Measurements from ENCODE around the gene HOXC9.

The HOXC9 gene

DNA sequence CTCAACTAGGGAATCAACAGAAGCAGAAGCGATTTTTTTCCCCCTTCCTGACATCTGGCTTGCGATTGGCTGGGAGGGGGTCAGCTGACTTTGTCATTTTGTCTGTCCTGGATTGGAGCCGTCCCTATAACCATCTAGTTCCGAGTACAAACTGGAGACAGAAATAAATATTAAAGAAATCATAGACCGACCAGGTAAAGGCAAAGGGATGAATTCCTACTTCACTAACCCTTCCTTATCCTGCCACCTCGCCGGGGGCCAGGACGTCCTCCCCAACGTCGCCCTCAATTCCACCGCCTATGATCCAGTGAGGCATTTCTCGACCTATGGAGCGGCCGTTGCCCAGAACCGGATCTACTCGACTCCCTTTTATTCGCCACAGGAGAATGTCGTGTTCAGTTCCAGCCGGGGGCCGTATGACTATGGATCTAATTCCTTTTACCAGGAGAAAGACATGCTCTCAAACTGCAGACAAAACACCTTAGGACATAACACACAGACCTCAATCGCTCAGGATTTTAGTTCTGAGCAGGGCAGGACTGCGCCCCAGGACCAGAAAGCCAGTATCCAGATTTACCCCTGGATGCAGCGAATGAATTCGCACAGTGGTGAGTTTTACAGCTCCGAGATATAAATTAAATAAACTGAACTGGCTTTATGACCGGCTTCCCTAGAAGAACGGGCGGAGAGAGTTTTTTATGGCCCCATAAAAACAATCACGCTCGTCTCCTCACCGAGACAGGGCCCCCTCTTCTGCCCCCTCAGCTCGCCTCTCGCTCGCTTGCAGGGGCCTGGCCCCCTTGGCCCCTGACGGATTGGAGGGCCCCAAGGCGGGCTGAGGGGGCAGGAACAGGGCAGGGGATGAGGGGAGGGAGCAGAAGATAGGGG lies 28.6 kb downstream of the HOXC9 start, which contains the start of gene HOXC6:
Gene HOXC6, plus strand, starts transcription at position 127 of the 888 bp plus-strand sequence. Its CDS starts 82 bp downstream, at position 209.
- DNase-seq (ENCODE audit: low spot score): no peak

DNA sequence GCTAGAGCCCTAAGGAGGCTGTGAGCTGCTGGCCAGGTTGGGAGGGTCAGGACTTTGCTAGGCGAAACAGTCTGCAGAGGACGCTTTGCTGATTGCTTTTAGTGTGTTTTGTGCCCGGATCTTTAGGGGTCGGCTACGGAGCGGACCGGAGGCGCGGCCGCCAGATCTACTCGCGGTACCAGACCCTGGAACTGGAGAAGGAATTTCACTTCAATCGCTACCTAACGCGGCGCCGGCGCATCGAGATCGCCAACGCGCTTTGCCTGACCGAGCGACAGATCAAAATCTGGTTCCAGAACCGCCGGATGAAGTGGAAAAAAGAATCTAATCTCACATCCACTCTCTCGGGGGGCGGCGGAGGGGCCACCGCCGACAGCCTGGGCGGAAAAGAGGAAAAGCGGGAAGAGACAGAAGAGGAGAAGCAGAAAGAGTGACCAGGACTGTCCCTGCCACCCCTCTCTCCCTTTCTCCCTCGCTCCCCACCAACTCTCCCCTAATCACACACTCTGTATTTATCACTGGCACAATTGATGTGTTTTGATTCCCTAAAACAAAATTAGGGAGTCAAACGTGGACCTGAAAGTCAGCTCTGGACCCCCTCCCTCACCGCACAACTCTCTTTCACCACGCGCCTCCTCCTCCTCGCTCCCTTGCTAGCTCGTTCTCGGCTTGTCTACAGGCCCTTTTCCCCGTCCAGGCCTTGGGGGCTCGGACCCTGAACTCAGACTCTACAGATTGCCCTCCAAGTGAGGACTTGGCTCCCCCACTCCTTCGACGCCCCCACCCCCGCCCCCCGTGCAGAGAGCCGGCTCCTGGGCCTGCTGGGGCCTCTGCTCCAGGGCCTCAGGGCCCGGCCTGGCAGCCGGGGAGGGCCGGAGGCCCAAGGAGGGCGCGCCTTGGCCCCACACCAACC lies 29.8 kb downstream of the HOXC9 start:
- DNase-seq (ENCODE audit: low spot score): no peak

DNA sequence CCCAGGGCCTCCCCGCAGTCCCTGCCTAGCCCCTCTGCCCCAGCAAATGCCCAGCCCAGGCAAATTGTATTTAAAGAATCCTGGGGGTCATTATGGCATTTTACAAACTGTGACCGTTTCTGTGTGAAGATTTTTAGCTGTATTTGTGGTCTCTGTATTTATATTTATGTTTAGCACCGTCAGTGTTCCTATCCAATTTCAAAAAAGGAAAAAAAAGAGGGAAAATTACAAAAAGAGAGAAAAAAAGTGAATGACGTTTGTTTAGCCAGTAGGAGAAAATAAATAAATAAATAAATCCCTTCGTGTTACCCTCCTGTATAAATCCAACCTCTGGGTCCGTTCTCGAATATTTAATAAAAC lies 30.5 kb downstream of the HOXC9 start:
- no peak for DNase-seq (ENCODE audit: low spot score)

DNA sequence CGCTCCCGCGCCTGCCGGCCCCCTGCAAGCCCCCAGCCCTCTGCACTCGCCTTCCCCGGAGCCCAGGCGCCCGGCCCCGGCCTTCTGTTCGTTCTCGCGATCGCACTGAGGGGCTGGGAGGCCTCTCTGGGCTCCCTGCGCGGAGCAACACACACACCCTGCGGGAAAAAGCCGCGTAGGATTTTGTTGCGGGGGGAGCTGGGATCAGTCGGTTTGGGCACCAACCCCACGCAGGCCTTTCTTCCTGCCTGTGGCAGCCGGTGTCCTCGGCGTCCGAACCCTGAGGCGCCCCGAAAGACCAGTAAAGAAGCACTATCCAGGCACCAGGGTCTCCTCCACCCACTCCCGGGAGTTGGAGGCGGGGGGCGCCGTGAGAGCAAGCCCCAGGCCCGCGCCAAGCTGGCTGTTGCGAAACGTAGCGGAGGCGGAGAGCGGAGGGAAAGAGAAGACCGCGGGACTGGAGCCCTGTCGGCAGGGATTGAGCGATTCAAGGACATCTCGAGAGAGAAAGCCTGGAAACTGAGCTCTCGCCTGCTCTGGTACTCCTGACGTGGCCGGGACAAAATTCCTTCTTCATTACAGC lies 31.0 kb downstream of the HOXC9 start:
- no peak for DNase-seq (ENCODE audit: low spot score)

DNA sequence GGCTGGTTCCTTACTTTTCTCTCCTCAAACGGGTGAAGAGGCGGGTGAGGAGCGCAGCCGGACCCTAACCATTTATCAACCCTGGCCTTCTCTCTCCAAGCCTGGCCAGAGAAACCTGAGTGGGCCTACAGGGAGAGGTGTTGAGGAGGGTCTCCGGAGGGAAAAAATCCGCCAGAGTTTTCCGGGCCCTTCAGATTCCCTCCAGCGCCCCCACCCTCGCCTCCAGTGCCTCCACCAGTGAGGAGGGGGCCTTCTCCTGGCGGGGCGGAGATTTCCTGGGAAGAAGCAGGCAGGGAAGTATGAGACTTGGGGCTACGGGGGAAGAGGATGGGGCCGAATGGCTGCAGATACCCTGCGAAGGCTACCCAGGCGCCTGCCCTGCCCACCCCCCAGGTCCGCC lies 31.5 kb downstream of the HOXC9 start:
- DNase-seq (ENCODE audit: low spot score): no peak

DNA sequence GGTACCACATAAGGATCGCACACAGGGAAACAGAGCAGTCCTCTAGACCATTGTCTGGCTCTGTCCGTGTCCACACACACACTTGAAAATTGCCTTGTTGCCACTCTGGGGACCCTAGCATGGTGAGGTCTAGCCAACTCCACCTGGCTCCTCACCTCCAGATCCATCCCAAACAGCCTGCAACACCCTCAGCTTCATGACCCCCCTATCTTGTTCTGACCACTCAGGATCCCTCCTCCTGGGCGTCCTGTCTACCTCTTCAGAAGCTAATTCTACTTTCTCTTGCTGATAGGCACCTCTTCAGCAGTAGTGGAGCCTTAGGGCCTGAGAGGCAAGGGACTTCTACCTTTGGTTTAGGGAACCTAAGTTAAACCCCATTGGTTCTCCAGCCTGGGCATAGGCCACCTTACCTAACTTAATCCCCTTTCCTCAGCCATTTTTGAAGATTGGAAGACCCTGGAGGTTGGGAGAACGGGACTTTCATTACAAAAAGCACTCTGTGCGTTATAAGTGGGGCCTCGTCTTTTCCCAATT lies 32.2 kb downstream of the HOXC9 start:
- DNase-seq (ENCODE audit: low spot score): no peak

DNA sequence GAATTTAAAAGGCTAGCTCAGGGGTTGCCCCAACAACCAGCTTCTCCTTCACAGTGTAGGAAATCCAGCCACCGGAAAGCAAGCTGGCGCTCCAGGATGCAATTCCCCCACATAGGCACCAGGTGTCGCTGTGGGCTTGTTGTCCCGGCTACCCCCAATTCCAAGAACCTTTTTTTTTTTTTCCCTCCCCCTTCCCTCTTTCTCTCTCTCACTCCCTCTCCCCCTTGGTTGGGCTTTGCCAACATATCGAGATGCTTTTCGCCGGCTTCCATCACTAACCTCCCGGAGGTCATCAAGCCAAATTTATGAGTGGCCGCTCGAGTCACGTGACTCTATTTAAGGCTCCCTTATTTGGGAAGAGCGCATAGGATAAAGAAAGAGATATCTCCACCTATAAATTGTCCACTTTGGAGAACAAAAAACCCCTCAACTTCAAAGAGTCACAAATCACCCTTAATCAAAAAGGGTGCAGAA lies 32.7 kb downstream of the HOXC9 start, which contains the start of gene HOXC5:
Gene HOXC5, plus strand, starts transcription at position 424 of the 474 bp plus-strand sequence. CDS start 73 bp downstream, outside the sequence.
- no peak for DNase-seq (ENCODE audit: low spot score)

DNA sequence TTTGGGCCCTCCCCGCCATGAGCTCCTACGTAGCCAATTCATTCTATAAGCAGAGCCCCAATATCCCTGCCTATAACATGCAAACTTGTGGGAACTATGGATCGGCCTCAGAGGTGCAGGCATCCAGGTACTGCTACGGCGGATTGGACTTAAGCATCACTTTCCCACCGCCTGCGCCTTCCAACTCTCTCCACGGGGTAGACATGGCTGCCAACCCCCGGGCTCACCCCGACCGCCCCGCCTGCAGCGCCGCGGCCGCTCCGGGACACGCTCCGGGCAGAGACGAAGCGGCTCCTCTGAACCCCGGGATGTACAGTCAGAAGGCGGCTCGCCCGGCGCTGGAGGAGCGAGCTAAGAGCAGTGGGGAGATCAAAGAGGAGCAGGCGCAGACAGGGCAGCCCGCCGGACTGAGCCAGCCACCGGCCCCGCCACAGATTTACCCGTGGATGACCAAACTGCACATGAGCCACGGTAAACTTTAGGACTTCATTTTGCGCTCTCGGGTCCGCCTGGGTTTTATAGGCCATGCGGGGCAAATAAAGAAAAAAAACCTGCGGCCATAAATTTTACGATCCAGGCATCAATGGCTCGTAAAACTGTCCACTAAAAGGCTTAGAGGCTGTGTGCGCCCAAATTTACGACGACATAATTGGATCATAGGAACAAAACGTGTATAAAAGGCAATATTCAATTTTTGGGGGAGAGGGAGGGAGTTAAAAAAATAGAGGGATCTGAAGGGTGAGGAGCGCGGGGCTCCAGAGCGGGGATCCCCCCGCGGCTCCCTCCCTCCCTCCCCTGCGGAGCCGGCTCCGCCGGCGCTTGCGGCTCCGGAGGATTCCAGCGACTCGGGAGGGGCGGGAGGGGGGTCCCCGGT lies 33.4 kb downstream of the HOXC9 start:
- DNase-seq (ENCODE audit: low spot score): no peak

DNA sequence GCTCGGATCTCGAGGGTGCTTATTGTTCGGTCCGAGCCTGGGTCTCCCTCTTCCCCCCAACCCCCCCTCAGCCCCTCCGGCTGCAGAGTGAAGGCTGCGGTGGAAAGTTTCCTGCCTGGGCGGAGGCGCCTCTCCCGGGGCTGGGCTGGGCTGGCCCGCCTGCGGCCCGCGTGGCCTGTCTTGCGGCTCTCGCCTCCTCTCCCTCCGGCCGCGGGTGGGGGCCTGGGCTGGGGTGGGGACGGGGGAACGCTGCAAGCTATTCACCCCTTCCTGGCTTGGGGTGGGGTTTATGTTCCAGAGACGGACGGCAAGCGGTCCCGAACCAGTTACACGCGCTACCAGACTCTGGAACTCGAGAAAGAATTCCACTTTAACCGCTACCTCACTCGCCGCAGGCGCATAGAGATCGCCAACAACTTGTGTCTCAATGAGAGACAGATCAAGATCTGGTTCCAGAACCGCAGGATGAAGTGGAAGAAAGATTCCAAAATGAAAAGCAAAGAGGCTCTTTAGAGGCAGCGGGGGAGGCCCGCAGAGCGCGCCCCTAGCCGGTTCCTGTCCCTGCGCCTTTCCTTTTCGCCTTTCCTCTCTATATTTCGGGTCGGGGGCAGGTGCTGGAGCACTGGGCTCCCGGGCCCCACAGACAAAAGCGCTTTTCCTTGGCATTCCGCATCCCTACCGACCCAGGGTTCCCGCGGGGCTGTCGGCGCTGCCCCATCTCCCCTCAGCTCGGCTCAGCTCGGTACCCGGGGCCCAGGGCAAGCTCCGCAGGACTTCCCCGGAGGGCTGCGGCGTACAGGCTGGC lies 34.2 kb downstream of the HOXC9 start:
- no peak for DNase-seq (ENCODE audit: low spot score)

DNA sequence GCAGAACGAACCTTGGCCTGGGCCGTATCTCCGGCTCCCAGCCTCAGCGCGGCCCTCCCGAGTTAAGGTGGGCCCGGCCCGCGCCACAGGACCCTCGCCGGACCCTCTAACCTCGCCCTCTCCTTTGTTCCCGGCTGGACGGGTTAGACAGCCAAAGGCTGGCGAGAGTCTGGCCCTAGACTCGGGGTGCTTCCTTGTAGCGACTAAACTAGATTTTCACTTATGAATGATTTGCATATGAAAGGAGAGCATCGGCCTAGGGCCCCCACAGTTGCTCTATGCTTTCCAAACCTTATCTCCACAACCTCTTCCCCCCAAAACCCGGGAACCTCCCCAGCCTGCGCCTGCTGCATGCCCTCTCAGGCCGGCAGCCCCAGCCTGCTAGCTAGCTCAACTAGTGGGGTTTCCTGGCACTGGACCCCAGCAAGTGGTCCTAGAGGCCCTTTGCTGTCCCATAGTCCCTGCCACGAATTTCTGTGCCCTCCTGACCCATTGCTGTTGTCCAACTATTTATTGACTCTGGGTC lies 34.9 kb downstream of the HOXC9 start:
- DNase-seq (ENCODE audit: low spot score): no peak

DNA sequence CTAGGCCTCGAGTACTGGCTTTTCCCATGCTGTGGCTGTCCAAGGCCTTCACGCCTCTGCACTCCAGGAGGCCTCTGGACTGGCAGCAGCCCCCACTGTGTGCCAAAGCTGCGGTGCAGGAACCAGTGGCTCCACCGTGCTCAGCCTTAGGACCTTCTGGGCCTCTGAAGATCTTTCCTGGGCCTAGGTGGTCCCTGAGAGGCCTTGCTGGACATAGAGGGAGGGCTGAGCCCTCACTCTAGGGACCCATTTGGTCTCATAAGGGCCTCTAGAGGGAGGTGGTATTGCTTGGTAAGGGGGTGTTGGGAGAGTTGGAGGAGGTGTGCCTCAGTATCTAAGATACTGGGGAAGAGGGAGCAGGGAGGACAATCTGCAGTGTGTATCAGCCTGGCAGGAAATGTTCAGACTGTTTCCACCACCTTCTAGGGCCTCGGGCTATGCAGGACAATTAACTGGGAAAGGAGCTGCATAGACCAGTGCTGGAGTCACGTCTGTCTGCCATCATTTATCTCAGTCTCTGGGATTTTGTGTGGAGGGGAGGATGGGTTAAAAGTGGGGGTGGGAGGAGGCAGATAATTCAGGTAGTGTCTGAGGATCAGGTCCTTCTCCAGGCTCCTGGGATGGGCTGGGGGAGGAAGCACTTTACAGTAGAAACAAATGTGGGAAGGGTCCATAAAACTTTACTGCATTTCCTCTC lies 35.8 kb downstream of the HOXC9 start:
- DNase-seq (ENCODE audit: low spot score): no peak

DNA sequence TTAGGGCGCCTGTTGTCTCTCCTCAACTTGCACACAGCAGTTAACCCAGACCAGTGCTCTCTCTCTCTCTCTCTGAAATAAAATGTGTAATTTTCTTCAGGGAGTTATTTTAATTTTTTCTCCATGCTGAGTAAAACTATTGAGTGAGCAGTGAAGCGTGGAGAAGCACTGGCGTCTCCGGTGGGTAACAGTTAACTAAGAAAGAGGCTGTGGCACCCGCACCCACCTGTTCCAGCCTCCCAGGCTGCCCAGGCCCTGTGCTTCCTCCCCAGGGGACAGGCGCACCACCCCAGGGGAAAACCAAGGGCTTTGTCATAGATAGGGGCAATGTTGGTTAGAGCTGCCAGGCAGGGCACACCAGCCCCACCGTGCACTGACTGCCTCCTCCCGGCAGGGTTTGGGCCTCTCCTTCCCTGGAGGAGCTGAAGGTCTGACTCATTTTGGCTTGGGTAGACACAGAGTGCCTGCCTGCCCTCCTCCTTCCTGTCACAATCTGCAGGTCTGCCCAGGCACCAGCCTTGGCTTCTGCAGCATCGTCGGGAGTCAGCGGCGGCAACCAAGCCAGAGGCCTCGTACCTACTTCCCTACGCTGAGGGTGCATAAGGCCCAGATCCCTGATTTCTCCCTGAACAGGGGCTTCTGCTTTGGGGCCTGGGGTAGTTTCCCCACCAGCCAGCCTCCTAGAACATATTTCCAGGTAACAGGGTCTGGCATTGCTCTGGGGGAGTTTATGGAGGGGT lies 36.8 kb downstream of the HOXC9 start:
- DNase-seq (ENCODE audit: low spot score): no peak

DNA sequence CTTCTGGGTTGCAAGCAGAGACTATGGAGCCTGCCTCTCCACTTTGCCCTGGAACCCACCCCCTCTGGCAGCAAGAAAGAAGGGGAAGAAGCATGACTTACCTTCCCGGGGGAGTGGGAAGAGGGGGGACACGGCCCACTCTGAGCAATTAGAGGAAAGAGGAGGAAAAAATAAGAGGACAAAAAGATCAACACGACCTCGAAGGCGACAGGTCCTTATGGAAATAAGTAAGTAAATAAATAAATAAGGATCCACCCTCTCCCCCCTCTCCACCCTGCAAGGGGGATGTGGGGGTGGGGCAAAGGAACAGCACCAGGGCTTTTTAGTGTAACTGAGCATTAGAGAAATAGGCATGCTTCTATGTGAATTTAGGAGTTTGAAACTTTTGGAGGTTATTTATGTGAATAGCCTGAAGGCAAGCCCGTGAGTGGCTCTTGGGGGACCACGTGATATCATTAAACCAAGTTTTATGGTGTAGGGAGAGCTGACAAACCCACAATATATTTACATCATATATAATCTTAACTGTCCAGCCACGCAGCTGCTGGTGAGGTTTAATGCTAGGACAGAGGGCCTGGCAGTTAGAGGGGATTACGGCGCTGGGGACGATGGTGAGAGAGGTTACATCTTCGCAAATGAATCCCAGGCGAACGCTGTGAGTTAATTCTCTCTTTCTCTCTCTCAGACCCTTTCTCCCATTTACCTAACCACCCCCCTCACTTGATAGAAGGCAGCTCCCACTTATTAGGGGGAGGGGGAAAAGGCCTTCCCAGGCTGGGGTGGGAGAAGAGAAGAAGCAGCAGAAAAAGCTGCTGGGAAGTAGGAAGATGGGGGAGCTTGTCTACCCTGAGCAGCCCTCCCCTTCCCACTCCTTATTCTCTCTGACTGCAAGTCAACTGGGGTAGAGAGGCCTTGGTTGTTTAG lies 37.7 kb downstream of the HOXC9 start:
- no peak for DNase-seq (ENCODE audit: low spot score)

DNA sequence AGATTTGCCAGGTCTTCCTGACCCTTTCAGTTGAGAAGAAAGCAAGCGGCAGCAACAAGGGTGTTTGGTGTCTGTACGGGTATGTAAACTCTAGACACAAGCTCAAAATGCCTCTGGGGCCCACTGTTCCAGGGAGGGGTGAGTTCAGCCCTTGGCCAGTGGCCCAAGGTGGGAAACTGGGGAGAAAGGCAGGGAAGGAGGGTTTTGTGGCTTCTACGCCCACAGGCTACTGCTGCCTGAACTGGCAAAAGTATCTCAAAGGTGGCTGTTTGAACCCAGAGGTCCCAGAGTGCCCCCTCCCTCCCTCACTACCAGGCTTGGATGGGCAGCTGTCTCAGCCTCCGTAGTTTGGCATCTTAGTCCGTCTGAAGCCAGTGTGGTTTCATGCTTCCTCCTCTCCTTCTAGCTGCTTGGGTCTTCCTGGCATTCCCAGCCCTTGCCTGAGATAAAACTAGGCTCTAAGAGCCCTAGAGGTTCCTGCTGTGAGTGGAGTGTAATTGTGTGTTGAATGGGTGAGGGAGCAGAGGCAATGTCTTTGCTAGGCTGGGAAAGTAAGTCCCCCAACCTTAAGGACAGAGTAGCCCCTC lies 38.4 kb downstream of the HOXC9 start:
- DNase-seq (ENCODE audit: low spot score): no peak

DNA sequence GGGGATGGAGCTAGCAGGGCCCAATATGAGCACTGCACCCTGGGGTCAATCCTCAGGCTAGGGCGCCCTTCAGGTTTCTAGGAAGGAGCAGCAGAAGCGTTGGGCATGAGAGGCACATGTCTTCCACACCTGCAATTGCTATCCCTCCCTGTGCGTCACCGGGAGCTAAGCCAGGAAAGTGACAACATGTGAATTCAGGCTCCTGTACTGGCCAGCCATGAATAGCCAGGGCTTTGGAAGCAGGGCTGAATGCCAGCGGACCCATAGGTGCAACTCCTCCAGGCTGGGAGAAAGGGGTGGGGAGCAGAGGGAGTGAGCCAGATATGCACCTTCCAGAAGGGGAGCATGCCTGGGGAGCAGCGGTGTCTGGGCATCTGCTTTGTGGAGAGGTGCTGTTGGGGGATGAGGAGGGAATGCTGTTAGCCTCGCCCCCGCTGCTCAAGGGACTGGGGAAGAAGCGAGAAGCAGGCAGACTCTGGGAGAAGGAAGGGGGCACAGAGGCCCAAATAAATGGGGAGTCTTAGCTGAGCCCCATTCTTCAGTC lies 39.0 kb downstream of the HOXC9 start:
- no peak for DNase-seq (ENCODE audit: low spot score)

DNA sequence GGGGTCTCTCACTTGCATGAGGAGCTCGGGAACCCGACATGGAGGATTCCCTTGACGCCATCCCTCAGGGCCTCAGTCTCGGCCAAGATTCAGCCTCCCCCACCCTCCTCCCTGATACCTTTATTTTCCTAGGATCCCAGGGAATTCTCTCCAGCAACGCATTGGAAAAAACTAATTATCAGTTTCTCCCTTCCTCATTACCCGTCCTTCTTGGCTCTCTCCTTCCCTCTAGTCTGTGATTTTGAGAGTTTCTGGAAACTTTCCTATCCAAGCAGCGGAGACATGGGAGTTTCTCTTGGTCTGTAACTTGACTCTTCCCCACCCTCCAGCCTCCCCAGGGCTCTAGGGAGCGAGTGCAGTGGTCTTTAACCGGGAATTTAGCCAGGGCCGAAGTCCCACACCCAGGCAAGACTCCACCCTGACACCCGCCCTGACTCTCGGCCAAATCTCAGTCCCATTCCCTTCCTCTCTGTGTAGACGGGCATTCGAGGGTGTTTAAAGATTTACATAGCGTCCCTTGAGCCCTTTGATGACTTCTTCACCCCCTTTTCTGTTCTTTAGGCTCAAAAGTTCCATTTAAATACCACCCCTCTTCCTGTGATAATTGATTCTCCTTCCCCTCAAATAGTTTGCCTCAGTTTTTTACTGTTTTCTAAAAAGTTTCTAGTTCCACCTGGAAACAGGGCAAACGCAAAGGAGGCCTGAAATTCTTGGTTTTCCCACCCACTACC lies 39.6 kb downstream of the HOXC9 start:
- no peak for DNase-seq (ENCODE audit: low spot score)

Data from left forelimb (tissue), 1 donor.